HepG2 (cell line): Measurements from ENCODE around the gene FBXW12. TPM values are rescaled to one million over a fixed set of nuclear protein-coding genes. Genes with fewer than 3 reads are reported as not detected.

Source experiments
- CBX2 ChIP-seq, 2 experiments: fragments of 200-600 bp in 1 of 2; sonication (generic); formaldehyde crosslinking in 1 of 2; IDR thresholded peaks; 2 replicates each; pipeline versions ENCODE4 v1.7.0 to v1.8.1; 2018 to 2022; ENCODE audit warnings: low read depth in 2 of 2, low read length in 1 of 2, mild to moderate bottlenecking in 1 of 2, missing genetic modification reagents in 1 of 2
- DDIT3 ChIP-seq: sonication (generic); formaldehyde crosslinking; IDR thresholded peaks from 2 replicates; pipeline ENCODE4 v1.4.0; 2020; ENCODE audit warnings: mild to moderate bottlenecking, missing genetic modification reagents
- E2F5 ChIP-seq: sonication (generic); formaldehyde crosslinking; conservative IDR thresholded peaks from 2 replicates; pipeline ENCODE4 v1.4.0; 2020; ENCODE audit warnings: missing genetic modification reagents
- ETV5 ChIP-seq: IDR thresholded peaks from 2 replicates; pipeline ENCODE4 v1.6.1; 2018; ENCODE audit warnings: missing biosample characterization, missing genetic modification reagents, inconsistent platforms, borderline replicate concordance
- FOXP1 ChIP-seq, 2 experiments: fragments of 450-650 bp in 1 of 2; IDR thresholded peaks; 2 replicates each; pipeline ENCODE4 v1.6.1; 2017 to 2018; ENCODE audit warnings: antibody characterized with exemption in 1 of 2
- HIC2 ChIP-seq: sonication (generic); formaldehyde crosslinking; IDR thresholded peaks from 2 replicates; pipeline ENCODE4 v1.9.0; 2022; ENCODE audit warnings: low read depth, missing genetic modification reagents
- HOXA5 ChIP-seq: sonication (generic); formaldehyde crosslinking; IDR thresholded peaks from 2 replicates; pipeline ENCODE4 v1.4.0; 2020; ENCODE audit warnings: missing genetic modification reagents
- IKZF4 ChIP-seq: sonication (generic); formaldehyde crosslinking; IDR thresholded peaks from 2 replicates; pipeline ENCODE4 v1.5.1; 2020; ENCODE audit warnings: borderline replicate concordance, mild to moderate bottlenecking, low read depth, missing genetic modification reagents; ENCODE audit errors: not compliant biosample characterization
- JUNB ChIP-seq: sonication (generic); formaldehyde crosslinking; IDR thresholded peaks from 2 replicates; pipeline ENCODE4 v1.8.0; 2022; ENCODE audit warnings: missing genetic modification reagents, mild to moderate bottlenecking, borderline replicate concordance
- NBN ChIP-seq: fragments of 450-650 bp; conservative IDR thresholded peaks from 2 replicates; pipeline ENCODE4 v1.6.1; 2017
- NFIB ChIP-seq: sonication (generic); formaldehyde crosslinking; IDR thresholded peaks from 2 replicates; pipeline ENCODE4 v1.9.0; 2021; ENCODE audit warnings: missing genetic modification reagents, mild to moderate bottlenecking, borderline replicate concordance
- NR2F2 ChIP-seq: IDR thresholded peaks from 2 replicates; pipeline ENCODE4 v1.6.1; 2012; ENCODE audit warnings: low read depth, inconsistent platforms, borderline replicate concordance
- SIX4 ChIP-seq: sonication (generic); formaldehyde crosslinking; IDR thresholded peaks from 2 replicates; pipeline ENCODE4 v1.4.0; 2020; ENCODE audit warnings: missing genetic modification reagents
- TBP ChIP-seq: sonication (generic); formaldehyde crosslinking; IDR thresholded peaks from 2 replicates; pipeline ENCODE4 v1.5.0; 2020; ENCODE audit warnings: missing genetic modification reagents
- TEAD2 ChIP-seq: sonication (generic); formaldehyde crosslinking; IDR thresholded peaks from 2 replicates; pipeline ENCODE4 v1.9.0; 2021; ENCODE audit warnings: missing genetic modification reagents
- ZFAT ChIP-seq: sonication (generic); formaldehyde crosslinking; conservative IDR thresholded peaks from 2 replicates; pipeline ENCODE4 v1.8.1; 2023; ENCODE audit warnings: missing genetic modification reagents, inconsistent platforms
- ZNF276 ChIP-seq: sonication (generic); formaldehyde crosslinking; IDR thresholded peaks from 2 replicates; pipeline ENCODE4 v1.4.0; 2020; ENCODE audit warnings: mild to moderate bottlenecking, low read depth, missing genetic modification reagents
- ZNF558 ChIP-seq: sonication (generic); formaldehyde crosslinking; IDR thresholded peaks from 2 replicates; pipeline ENCODE4 v1.9.0; 2022; ENCODE audit warnings: mild to moderate bottlenecking, missing genetic modification reagents, borderline replicate concordance
- ZNF891 ChIP-seq: sonication (generic); formaldehyde crosslinking; IDR thresholded peaks from 2 replicates; pipeline ENCODE4 v1.5.0; 2020; ENCODE audit warnings: mild to moderate bottlenecking, missing genetic modification reagents
- ZSCAN21 ChIP-seq: sonication (generic); formaldehyde crosslinking; IDR thresholded peaks from 2 replicates; pipeline ENCODE4 v1.8.0; 2022; ENCODE audit warnings: mild to moderate bottlenecking, missing genetic modification reagents, moderate library complexity, borderline replicate concordance
- ZSCAN9 ChIP-seq: IDR thresholded peaks from 2 replicates; pipeline ENCODE4 v1.6.1; 2016; ENCODE audit warnings: borderline replicate concordance
- polyA plus RNA-seq, 8 experiments: library from polyadenylated mRNA; depleted of rRNA in 3 of 8; stranded (reverse) in 7 of 8; unstranded in 1 of 8; fragments of >200 nt; fragmentation: Illumina TruSeq in 4 of 8; extraction: Trizol in 4 of 8; gene quantifications; 2 replicates each; pipeline versions ENCODE4 v1.2.1 to v1.2.3, GENCODE V29; 2011 to 2016; ENCODE audit warnings: low read depth in 4 of 8, missing spikeins in 1 of 8, mixed read lengths in 1 of 8; ENCODE audit not compliant: insufficient read depth in 1 of 8
- total RNA-seq, 5 experiments: library from RNA; depleted of rRNA; stranded (reverse); fragments of >200 nt; fragmentation: Illumina TruSeq; extraction: Trizol; gene quantifications; 2 replicates each; pipeline ENCODE4 v1.2.3, GENCODE V29; 2016; ENCODE audit warnings: low read depth in 1 of 5
- TF ChIP-seq, protein P1 (sequence below): sonication (generic); formaldehyde crosslinking; IDR thresholded peaks from 2 replicates; pipeline ENCODE4 v1.8.0; 2022; ENCODE audit warnings: mild to moderate bottlenecking, missing genetic modification reagents

The FBXW12 gene
- total and polyA plus RNA-seq, 2 of the 13 experiments (the other 11 are each of a cell fraction or from before 2014, with no cell fraction given) = not detected

- TF ChIP-seq TBP (CRISPR knock-in tag) (no peak), ZNF276 (CRISPR knock-in tag) (no peak), ETV5 (no peak), ZSCAN9 (CRISPR knock-in tag) (no peak), ZNF891 (no peak), E2F5 (CRISPR knock-in tag) (no peak), ZSCAN21 (CRISPR knock-in tag) (0 out of 2 replicates have a peak, but pooled peaks have one; percentile 30), IKZF4 (CRISPR knock-in tag) (no peak), ZNF558 (CRISPR knock-in tag) (no peak), ZFAT (CRISPR knock-in tag) (no peak), JUNB (CRISPR knock-in tag) (no peak), HIC2 (CRISPR knock-in tag) (no peak), NBN (no peak), DDIT3 (no peak), NFIB (CRISPR knock-in tag) (no peak), FOXP1 (IDR thresholded peaks at IDR 0.05) (no peak), FOXP1 (CRISPR knock-in tag; IDR thresholded peaks at IDR 0.05) (no peak), CBX2 (IDR thresholded peaks at IDR 0.05; ENCODE audit: low read depth, low read length) (no peak), CBX2 (CRISPR knock-in tag; IDR thresholded peaks at IDR 0.05; ENCODE audit: low read depth) (no peak), TEAD2 (CRISPR knock-in tag) (no peak), SIX4 (no peak), NR2F2 (no peak), HOXA5 (CRISPR knock-in tag) (peak; percentile 49; the same call in 1 of the 2 replicates)
- TF ChIP-seq, protein P1, sequence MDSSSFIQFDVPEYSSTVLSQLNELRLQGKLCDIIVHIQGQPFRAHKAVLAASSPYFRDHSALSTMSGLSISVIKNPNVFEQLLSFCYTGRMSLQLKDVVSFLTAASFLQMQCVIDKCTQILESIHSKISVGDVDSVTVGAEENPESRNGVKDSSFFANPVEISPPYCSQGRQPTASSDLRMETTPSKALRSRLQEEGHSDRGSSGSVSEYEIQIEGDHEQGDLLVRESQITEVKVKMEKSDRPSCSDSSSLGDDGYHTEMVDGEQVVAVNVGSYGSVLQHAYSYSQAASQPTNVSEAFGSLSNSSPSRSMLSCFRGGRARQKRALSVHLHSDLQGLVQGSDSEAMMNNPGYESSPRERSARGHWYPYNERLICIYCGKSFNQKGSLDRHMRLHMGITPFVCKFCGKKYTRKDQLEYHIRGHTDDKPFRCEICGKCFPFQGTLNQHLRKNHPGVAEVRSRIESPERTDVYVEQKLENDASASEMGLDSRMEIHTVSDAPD (CRISPR knock-in tag) = no peak
These were observed 63.9 kb downstream of the FBXW12 start (continued) for GRCh38 chr3:48435774-48436476.
